ENCODE measurements around the gene MARCKS.

Gene MARCKS

DNA sequence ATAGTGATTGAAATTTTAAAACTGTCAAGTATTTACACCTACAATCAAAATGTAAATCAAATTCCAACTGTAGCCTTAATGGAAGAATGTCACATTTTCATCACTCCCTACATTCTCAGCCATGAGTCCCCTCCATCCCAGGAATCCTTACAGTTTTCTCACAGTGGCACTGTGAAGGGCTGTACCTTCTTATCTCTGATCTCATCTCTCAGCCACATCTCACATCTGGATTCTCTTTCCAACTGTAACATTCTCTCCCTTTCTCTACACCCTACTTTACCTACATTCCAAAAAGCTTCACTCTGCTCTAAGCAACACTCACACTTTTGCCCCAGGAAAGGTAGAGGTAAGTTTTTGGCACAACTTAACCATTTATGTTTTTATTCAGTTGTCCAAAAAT is 8.9 kb upstream of the MARCKS start:
- H3K27ac ChIP-seq (ENCODE audit: low read length): no peak overlapping the region
- H2AFZ ChIP-seq (ENCODE audit: low read depth, low read length): no peak overlapping the region
- TF ChIP-seq, protein P1, sequence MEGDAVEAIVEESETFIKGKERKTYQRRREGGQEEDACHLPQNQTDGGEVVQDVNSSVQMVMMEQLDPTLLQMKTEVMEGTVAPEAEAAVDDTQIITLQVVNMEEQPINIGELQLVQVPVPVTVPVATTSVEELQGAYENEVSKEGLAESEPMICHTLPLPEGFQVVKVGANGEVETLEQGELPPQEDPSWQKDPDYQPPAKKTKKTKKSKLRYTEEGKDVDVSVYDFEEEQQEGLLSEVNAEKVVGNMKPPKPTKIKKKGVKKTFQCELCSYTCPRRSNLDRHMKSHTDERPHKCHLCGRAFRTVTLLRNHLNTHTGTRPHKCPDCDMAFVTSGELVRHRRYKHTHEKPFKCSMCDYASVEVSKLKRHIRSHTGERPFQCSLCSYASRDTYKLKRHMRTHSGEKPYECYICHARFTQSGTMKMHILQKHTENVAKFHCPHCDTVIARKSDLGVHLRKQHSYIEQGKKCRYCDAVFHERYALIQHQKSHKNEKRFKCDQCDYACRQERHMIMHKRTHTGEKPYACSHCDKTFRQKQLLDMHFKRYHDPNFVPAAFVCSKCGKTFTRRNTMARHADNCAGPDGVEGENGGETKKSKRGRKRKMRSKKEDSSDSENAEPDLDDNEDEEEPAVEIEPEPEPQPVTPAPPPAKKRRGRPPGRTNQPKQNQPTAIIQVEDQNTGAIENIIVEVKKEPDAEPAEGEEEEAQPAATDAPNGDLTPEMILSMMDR (IDR thresholded peaks at IDR 0.05; ENCODE audit: low read depth, low read length): no peak
- no peak for TF ChIP-seq EZH2phosphoT487 (IDR thresholded peaks at IDR 0.05; ENCODE audit: low read depth)

DNA sequence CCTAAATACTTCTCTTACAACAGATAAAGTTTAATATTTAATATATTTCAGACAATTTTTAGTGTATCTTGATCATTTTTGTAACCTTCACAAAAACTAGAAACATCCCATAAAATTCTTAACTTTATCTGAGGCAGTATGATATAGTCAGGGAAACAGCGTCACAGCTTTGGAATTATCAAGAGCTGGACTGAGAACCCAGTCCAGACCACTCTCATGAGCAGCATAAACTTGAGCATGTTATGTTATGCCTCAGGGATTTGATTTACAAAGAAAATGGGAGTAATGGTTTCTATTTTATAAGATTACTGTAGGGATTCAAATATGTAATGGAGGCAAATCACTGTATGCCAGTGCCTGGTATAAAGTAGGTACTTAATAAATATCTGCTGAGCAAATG is 8.3 kb upstream of the MARCKS start:
- Histone ChIP-seq H3K4me1 (ENCODE audit: low read length) (peaks cover 5% of the 10 kb centered on the region; the same call in 1 of the 2 replicates), H4K20me1 (ENCODE audit: insufficient read depth, low read length) (no peaks in the 10 kb centered on the region), H3K27me3 (ENCODE audit: low read depth, low read length) (no peaks in the 10 kb centered on the region), H3K79me2 (ENCODE audit: low read length) (no peaks in the 10 kb centered on the region), H2AFZ (ENCODE audit: low read depth, low read length) (no peak overlapping the region), H3K9me3 (ENCODE audit: insufficient read depth, low read length) (no peaks in the 10 kb centered on the region), H3K4me3 (ENCODE audit: low read length) (no peak overlapping the region), H3K27ac (ENCODE audit: low read length) (no peak overlapping the region), H3K4me2 (ENCODE audit: low read length) (no peak overlapping the region), H3K36me3 (replicated peaks; ENCODE audit: low read depth, low read length) (no peaks in the 10 kb centered on the region), H3K9ac (ENCODE audit: low read length) (no peak overlapping the region)
- TF ChIP-seq, protein P1 (IDR thresholded peaks at IDR 0.05; ENCODE audit: low read depth, low read length): no peak
- no peak for TF ChIP-seq EZH2phosphoT487 (IDR thresholded peaks at IDR 0.05; ENCODE audit: low read depth)

More for the DNA sequence above, 8.9 kb upstream of the MARCKS start:
- H3K4me1 ChIP-seq (ENCODE audit: low read length): 0 out of 2 replicates have a peak, but pooled peaks cover 4% of the 10 kb centered on the region
- H3K4me2 ChIP-seq (ENCODE audit: low read length): no peak overlapping the region
- no peak overlapping the region for H3K4me3 ChIP-seq (ENCODE audit: low read length)
- no peaks in the 10 kb centered on the region for H3K27me3 ChIP-seq (ENCODE audit: low read depth, low read length)
- no peaks in the 10 kb centered on the region for H4K20me1 ChIP-seq (ENCODE audit: insufficient read depth, low read length)
- H3K36me3 ChIP-seq (replicated peaks; ENCODE audit: low read depth, low read length): no peaks in the 10 kb centered on the region
- no peaks in the 10 kb centered on the region for H3K79me2 ChIP-seq (ENCODE audit: low read length)
- H3K9me3 ChIP-seq (ENCODE audit: insufficient read depth, low read length): no peaks in the 10 kb centered on the region
- no peak overlapping the region for H3K9ac ChIP-seq (ENCODE audit: low read length)

DNA sequence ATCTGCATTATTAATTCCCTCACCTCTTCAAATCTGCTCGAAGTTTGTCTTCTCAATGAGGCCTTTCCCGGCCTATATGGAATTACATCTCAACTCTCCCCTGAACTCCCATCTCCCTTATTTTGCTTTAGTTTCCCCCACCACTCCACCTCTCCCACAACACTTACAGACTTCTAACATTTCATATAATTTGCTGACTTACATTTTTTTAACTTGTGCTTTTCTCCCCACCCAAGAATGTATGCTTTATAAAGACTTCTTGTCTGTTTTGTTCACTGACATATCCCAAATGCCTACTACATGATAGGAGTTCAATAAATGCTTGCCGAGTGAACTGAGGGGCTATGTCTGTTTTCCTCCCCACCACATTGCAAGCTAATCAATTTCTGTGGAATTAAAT is 3.9 kb upstream of the MARCKS start:
- H3K27me3 ChIP-seq (ENCODE audit: low read depth, low read length): no peaks in the 10 kb centered on the region
- H2AFZ ChIP-seq (ENCODE audit: low read depth, low read length): no peak overlapping the region
- peaks cover 9% of the 10 kb centered on the region; the same call in 1 of the 2 replicates for H3K4me1 ChIP-seq (ENCODE audit: low read length)
- H4K20me1 ChIP-seq (ENCODE audit: insufficient read depth, low read length): no peaks in the 10 kb centered on the region
- H3K9me3 ChIP-seq (ENCODE audit: insufficient read depth, low read length): no peaks in the 10 kb centered on the region
- no peak overlapping the region for H3K9ac ChIP-seq (ENCODE audit: low read length)
- TF ChIP-seq EZH2phosphoT487 (IDR thresholded peaks at IDR 0.05; ENCODE audit: low read depth): no peak
- TF ChIP-seq, protein P1 (IDR thresholded peaks at IDR 0.05; ENCODE audit: low read depth, low read length): no peak
- no peak overlapping the region for H3K4me2 ChIP-seq (ENCODE audit: low read length)
- H3K36me3 ChIP-seq (replicated peaks; ENCODE audit: low read depth, low read length): peaks cover 7% of the 10 kb centered on the region
- H3K79me2 ChIP-seq (ENCODE audit: low read length): peaks cover 23% of the 10 kb centered on the region
- no peak overlapping the region for H3K4me3 ChIP-seq (ENCODE audit: low read length)
- no peak overlapping the region for H3K27ac ChIP-seq (ENCODE audit: low read length)

DNA sequence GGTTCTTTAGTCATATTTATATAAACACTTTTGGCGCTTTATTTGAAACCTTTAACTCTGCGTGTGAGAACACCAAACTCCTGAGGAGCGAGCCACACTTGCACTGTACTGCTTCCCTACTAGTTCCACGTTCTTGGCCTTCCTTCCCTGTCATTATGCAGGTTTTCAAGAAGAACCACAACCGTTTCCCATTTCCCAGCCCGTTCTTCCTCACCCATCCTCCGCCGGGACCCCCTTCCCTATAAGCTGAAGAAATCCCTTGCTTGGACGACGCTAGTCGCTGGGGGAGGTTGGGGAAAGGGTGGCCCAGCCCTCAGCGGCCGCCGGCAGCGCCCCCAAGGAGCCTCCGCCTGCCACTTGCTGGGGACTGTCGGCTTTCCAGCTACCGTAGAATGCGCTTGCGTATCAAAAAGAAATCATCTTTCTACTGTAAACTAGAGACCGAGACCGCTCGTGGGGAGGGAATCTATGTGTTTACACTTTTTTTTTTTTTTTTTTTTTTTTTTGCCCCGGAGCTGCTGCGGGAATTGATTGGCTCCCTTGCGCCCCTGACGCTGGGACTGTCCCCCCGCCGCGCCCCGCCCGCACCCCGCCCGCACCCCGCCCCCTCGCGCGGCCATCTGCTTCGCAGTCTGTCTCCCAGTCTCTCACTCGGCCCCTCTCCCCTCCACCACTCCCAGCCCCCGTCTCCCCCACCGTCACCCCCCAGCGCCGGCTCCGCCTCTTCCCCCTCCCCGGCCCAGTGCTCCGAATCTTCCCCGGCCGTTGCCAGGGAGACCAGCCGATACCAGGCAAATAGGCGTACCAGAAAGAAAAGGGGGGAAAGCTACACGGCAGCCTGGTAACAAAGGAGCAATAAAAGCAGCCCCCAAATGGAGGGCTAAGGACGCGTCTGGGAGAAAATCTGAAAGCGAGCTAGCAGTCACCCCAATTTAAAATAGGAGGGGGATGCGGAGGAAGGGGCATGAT is 2.3 kb upstream of the MARCKS start:
- peaks cover 12% of the 10 kb centered on the region; the same call in 1 of the 2 replicates for H3K4me1 ChIP-seq (ENCODE audit: low read length)
- H3K4me3 ChIP-seq (ENCODE audit: low read length): peak overlapping the region; percentile 100
- peak overlapping the region; percentile 100 for H3K9ac ChIP-seq (ENCODE audit: low read length)
- peak overlapping the region; percentile 80 for H3K27ac ChIP-seq (ENCODE audit: low read length)
- peaks cover 15% of the 10 kb centered on the region for H3K36me3 ChIP-seq (replicated peaks; ENCODE audit: low read depth, low read length)
- H4K20me1 ChIP-seq (ENCODE audit: insufficient read depth, low read length): peaks cover 6% of the 10 kb centered on the region
- no peaks in the 10 kb centered on the region for H3K27me3 ChIP-seq (ENCODE audit: low read depth, low read length)
- peak overlapping the region; percentile 71 for H2AFZ ChIP-seq (ENCODE audit: low read depth, low read length)
- no peaks in the 10 kb centered on the region for H3K9me3 ChIP-seq (ENCODE audit: insufficient read depth, low read length)
- TF ChIP-seq EZH2phosphoT487 (IDR thresholded peaks at IDR 0.05; ENCODE audit: low read depth): no peak
- TF ChIP-seq, protein P1 (IDR thresholded peaks at IDR 0.05; ENCODE audit: low read depth, low read length): peak; percentile 35
- peaks cover 38% of the 10 kb centered on the region for H3K79me2 ChIP-seq (ENCODE audit: low read length)
- peak overlapping the region; percentile 85 for H3K4me2 ChIP-seq (ENCODE audit: low read length)

All from OCI-LY3 (cell line).